ENCODE results near the gene TELO2.

TELO2 gene

GRCh38 chr16:1500465-1501150, 7.4 kb downstream of the TELO2 start:
- no peak for DNase-seq

- no peak for DNase-seq
Measured at GRCh38 chr16:1501630-1502029, 8.5 kb downstream of the TELO2 start.

DNA sequence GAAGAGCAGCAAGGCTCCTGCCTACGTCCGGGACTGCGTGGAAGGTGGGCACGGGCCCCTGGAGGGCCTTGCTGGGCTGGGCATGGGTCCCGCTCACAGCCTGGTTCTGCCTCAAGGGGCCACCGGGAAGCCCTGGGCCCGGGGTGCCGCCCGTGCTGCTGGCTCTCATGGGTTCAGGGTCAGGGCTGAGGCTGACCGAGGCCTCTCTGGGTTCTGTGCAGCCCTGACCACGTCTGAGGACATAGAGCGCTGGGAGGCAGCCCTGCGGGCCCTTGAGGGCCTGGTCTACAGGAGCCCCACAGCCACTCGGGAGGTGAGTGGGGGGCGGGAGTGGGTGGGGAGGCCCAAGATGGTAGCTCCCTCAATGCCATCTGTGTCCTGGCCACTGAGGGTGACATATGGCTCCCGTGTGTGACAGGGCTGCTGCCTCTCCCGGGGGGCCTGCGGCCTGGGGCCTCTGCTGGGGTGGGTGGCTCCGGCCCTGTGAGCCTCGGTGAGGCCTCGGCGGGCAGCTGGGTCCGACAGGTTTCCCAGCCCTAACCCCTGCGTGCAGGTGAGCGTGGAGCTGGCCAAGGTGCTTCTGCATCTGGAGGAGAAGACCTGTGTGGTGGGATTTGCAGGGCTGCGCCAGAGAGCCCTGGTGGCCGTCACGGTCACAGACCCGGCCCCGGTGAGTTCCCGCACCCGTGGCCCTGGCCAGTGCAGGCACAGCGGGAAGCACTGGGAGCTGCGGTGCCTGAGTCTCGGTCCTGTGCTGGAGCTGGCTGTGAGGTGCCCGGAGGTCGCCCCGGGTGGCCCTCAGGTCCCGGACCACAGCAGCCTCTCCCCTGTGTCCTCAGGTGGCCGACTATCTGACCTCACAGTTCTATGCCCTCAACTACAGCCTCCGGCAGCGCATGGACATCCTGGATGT, 9.2 kb downstream of the TELO2 start:
- DNase-seq: no peak

DNA sequence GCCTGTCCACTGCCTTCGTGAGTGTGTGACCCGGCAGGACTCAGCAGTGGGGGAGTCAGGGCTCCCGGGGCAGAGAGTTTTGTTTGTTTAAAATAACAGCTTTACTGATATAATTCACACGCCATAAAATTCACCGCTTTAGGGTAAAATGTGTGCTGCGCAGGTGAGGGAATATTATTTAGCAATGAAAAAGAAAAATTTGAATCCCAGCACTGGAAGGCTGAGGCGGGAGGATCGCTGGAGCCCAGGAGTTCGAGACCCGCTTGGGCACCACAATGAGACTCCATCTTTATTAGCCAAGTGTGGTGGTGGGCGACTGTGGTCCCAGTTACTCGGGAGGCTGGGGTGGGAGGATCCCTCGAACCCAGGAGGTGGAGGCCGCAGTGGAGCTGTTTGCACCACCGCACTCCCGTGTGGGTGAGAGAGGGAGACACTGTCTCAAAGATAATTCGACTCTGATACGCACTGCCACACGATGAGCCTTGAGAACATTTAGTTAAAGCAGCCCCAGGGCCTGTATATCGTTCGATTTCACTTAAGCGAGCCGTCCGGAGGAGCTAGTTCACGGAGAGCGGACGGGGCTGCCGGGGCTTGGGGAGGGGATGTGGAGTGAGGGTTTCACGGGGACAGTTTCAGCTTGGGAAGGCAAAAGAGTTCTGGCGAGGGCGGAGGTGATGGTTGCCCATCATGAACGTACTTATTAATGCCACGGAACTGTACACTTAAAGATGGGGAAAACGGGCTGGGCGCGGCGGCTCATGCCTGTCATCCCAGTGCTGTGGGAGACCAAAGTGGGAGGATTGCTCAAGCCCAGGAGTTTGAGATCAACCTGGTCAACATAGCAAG, 10.2 kb downstream of the TELO2 start:
- no peak for DNase-seq

- DNase-seq: no peak
Measured at GRCh38 chr16:1505073-1505844, 12.1 kb downstream of the TELO2 start.

DNA sequence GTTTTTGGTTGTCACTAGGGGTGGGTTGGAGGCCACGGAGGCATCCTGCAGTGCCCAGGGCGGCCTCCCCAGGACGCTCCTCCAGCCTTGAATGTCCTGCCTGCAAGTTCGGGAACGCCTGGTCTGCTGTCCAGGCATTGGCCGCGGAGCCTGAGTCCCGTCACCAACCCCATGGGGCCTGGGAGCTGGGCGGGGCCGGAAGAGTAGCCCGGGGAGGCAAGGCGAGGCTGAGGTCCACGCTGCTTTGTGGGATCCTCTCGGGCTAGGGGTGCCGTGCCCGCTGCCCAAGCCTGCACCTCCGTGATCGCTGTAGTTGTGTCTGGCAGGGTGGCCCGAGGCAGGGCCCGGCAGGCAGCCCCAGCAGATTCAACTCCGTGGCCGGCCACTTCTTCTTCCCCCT, 12.8 kb downstream of the TELO2 start:
- no peak for DNase-seq

DNA sequence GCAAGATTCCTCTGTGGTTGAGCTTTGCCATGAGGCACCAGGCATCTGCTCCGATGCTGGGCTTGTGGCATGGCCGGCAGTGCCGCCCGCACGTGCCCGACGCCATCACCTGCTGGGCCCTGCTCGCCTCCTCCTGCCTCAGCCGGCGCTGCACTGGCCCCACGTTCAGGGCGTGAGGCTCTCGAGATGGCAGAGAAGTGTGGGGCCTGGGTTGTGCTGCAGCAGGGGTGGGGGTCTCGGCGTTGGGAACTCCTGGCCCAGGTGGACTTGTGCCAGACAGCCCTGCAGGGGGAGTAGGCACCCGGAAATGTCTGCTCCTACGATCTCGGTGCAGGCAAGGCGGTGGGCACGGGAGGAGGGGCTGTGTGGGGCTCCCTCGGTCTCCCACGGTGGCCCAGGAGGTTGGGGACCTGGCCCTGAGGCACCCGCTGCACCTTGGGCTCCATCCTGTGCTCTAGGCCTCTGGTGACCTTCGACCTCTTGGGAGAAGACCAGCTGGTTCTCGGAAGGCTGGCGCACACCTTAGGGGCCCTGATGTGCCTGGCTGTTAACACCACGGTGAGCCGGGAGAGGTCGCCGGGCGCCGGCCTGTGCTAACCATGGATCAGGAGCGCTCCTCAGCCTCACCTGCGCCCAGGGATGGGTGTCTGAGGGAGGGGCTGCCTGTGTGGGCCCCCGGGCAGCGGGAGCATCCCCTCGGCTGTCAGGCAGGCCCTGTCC, 13.5 kb downstream of the TELO2 start:
- no peak for DNase-seq

- DNase-seq: no peak
Measured at GRCh38 chr16:1508494-1509187, 15.5 kb downstream of the TELO2 start.

DNA sequence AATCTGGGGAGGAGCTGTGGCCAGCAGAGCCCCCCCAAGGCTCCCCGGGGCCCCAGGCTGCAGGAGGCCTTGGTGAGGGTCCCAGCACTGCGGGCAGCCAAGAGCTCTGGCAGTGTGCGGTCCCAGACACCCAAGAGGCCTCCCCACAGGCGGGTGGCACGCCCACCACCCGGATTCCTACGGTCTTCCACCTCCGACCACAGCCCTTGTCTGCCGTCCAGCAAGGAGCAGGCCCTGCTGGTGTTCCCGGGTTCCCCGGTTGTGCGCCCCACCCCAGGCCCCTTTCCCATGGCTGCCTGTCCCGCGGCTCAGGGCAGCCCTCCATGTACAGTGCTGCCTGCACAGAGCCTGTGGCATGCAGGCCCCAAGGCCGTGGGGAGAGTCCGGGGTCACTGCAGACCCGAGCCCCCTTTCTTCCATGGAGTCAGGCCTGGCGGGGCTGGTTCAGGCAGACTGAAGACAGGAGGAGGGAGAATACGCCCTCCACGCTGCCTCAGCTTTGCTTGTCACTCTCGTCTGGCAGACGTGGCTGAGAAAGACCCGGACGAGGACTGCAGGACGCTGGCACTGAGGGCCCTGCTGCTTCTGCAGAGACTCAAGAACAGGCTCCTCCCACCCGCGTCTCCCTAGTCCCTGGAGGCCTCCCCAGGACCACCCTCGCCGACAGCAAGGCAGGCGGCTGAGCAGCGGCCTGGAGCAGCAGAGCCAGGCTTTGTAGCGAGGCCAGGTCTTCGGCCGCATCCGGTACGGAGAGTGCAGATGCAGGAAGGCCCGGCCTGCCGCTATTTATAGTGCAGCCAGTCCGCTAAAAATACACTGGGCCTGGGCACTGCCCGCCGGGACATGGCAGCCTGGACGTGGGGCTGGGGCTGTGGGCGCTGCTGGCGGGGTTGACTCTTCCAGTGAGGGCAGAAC, 16.4 kb downstream of the TELO2 start:
- no peak for DNase-seq

GRCh38 chr16:1510272-1510671, 17.1 kb downstream of the TELO2 start:
- no peak for DNase-seq

DNA sequence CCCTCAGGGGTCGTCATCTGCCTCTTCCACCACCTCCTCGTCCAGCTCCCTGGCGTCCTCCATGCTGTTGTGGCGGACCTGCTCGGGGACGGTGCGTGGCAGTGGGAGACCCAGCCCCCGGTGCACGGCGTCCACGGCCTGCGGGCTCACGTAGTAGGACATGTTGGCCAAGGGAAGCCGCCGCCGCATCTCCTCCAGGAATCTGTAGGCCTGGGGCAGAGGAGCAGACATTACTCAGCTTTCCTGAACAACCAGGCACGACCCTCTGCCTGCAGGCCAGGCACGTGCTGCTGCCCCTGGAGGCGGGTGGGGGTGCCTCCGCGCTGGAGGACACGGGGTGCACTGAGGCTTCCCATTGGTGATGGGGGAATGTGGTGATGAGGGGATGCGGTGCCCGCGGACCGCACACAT, 17.8 kb downstream of the TELO2 start:
- no peak for DNase-seq

GRCh38 chr16:1511662-1512569, 18.8 kb downstream of the TELO2 start:
- peak; percentile 6 for DNase-seq

DNA sequence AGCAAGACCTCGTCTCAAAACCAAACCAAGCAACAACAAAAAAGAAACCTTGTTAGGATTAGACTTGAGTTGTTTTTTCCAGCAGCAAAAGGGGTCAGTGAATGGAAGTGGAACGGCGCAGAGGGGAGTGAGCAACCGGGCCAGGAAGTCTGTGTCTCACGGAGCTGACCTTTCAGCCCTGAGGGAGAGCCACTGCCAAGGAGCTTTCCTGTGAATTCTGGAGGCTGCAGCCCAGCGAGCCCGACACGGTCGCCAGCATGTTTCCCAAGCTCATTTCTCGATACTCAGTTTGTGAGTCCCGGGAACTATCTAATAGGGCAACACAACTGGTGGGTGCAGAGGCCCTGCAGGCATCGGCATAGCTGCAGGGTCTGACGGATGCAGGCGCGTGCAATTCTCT, 19.6 kb downstream of the TELO2 start:
- no peak for DNase-seq

GRCh38 chr16:1514507-1514906, 21.3 kb downstream of the TELO2 start:
- DNase-seq: no peak

GRCh38 chr16:1518626-1519135, 25.5 kb downstream of the TELO2 start:
- DNase-seq: no peak

- no peak for DNase-seq
Measured at GRCh38 chr16:1519831-1520230, 26.7 kb downstream of the TELO2 start.

DNA sequence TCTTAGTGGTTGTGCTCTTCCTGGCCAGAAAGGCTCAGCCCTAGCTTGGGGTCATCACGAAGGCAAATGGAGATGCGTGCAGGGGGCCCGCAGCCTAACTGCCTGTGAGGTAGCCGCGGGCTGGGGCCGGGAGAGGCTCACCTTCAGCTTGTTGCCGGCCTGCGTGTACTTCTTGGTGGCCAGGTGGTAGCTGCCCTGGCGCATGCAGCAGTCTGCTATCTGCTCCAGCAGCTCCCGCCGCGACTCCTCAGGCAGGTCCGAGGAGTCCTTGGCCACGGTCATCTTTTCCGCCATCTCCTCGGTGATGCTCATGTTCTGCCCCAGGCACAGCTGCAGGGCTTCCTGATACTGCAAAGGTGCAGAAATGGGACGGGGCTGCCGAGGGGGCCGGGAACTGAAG, 27.3 kb downstream of the TELO2 start:
- no peak for DNase-seq

DNA sequence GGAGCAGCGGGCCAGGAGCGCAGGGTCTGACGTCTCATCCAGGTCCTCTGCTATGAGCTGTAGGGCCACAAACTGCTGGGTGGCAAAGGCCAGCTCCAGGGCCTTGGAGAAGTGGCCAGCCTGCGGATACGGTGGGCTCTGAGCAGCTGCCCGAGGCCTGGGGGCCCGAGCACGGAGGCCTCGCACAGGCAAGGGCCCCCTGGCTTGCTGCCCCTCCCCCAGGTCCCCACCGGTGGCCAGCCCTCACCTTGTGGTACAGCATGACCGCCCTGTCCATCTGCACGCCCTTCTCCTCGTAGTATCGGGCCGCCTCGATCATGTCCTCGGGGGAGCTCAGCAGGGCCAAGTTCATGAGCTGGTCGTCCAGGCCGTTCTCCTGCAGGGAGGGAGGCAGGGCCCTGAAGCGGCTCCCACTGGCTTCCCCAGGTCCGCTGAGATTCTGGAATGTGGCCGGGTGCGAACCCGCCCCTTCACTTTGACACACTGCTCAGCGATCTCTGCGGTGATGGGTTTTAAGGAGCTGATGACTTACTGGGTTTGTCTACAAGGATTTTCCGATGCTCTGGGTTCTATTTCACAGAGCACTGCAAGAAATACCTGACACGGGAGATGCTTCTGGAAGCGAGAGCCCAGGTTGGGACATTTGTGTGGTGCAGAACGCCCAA, 30.6 kb downstream of the TELO2 start:
- no peak for DNase-seq

Measured in MV-4-11 (cell line).